Dendritic cell treated with granulocyte-macrophage colony-stimulating factor and Interleukin-4, amounts not matched to agents 40 ng/mL and 50 ng/mL, for 4 days (primary cell): Measurements from ENCODE around the gene TLR10.

Experiments used
- H3K27ac Mint-ChIP-seq: one replicate; pipeline ENCODE4 v1.8.0; 2022; ENCODE audit warnings: mild to moderate bottlenecking, mixed read lengths
- H3K27me3 Mint-ChIP-seq: one replicate; pipeline ENCODE4 v1.8.0; 2022; ENCODE audit warnings: mild to moderate bottlenecking, mixed read lengths
- H3K36me3 Mint-ChIP-seq: one replicate; pipeline ENCODE4 v1.8.0; 2022; ENCODE audit warnings: low read depth, mixed read lengths
- H3K4me1 Mint-ChIP-seq: one replicate; pipeline ENCODE4 v1.8.0; 2022; ENCODE audit warnings: low read depth, mixed read lengths
- H3K4me3 Mint-ChIP-seq: one replicate; pipeline ENCODE4 v1.8.0; 2022; ENCODE audit warnings: mild to moderate bottlenecking, moderate library complexity, mixed read lengths
- H3K9me3 Mint-ChIP-seq: one replicate; pipeline ENCODE4 v1.8.0; 2022; ENCODE audit warnings: mixed read lengths
- intact Hi-C: fragments of 100-400 bp; cut with micrococcal nuclease; formaldehyde crosslinking; loops from one replicate; pipeline ENCODE4 v1.15.0; 2022

TLR10 gene

DNA sequence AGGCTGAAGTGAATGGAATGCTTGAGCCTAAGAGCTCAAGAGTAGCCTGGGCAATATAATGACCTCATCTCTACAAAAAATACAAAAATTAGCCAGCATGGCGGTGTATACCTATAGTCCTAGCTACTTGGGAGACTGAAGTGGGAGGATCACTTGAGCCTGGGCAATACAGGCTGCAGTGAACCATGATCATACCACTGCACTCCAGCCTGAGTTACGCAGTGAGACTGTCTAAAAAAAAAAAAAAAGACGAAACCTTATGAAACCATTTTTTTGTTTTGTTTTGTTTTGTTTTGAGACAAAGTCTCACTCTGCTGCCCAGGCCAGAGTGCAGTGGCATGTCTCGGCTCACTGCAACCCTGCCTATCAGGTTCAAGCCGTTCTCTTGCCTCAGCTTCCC is 36.9 kb downstream of the TLR10 start:
- H3K4me1 Mint-ChIP-seq: peaks cover 41% of the 10 kb centered on the region
- H3K9me3 Mint-ChIP-seq: peaks cover 24% of the 10 kb centered on the region
- H3K36me3 Mint-ChIP-seq: peaks cover 34% of the 10 kb centered on the region
- H3K27me3 Mint-ChIP-seq: no peaks in the 10 kb centered on the region
- no peak overlapping the region for H3K4me3 Mint-ChIP-seq
- no peak overlapping the region for H3K27ac Mint-ChIP-seq
- intact Hi-C loops: no loop called here

DNA sequence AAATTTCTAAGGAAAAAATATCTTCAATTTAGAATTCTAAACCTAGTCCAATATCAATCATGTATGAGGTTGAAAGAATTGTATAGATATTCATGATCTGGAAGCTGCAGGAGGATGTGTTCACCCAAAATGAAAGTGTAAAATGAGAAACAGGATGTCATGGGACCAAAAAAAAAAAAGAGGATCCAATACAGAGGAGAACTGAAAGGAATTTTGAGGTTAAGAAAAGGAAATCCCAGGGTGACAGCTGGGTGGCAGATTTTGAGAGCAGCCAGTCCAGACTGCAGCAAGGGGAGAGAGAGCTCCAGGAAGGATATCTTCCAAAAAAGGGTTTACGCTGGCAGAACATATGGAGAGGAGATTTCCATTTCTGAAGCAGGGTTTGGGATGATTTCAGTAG is 38.9 kb downstream of the TLR10 start:
- intact Hi-C loops: no loop called here
- Mint-ChIP-seq H3K27ac (peak overlapping the region; percentile 81), H3K27me3 (no peaks in the 10 kb centered on the region), H3K36me3 (peaks cover 24% of the 10 kb centered on the region), H3K4me1 (peaks cover 38% of the 10 kb centered on the region), H3K9me3 (peaks cover 23% of the 10 kb centered on the region), H3K4me3 (peak overlapping the region; percentile 82)

DNA sequence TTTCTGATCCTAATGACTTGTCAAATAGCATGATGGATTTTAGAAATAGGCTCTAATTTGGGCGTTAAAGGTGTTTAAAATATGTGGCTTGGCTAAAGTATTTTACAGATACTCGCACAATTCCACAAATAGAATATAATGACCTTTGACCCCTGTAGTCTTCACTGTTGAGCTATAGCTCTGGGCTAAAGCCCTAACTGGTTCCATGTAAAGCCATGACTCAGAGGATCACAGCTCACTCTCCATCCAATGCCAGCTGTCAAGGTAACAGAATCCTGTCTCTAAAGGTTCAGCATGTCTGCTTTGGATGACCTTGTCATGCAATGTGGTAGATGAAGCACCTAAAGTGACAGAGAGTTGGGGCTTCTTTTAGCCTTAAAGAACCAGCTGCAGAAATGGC is 42.5 kb downstream of the TLR10 start:
- intact Hi-C loops: no loop called here
- Mint-ChIP-seq H3K4me3 (no peak overlapping the region), H3K27me3 (no peaks in the 10 kb centered on the region), H3K36me3 (no peaks in the 10 kb centered on the region), H3K9me3 (no peaks in the 10 kb centered on the region), H3K4me1 (peaks cover 40% of the 10 kb centered on the region), H3K27ac (no peak overlapping the region)

DNA sequence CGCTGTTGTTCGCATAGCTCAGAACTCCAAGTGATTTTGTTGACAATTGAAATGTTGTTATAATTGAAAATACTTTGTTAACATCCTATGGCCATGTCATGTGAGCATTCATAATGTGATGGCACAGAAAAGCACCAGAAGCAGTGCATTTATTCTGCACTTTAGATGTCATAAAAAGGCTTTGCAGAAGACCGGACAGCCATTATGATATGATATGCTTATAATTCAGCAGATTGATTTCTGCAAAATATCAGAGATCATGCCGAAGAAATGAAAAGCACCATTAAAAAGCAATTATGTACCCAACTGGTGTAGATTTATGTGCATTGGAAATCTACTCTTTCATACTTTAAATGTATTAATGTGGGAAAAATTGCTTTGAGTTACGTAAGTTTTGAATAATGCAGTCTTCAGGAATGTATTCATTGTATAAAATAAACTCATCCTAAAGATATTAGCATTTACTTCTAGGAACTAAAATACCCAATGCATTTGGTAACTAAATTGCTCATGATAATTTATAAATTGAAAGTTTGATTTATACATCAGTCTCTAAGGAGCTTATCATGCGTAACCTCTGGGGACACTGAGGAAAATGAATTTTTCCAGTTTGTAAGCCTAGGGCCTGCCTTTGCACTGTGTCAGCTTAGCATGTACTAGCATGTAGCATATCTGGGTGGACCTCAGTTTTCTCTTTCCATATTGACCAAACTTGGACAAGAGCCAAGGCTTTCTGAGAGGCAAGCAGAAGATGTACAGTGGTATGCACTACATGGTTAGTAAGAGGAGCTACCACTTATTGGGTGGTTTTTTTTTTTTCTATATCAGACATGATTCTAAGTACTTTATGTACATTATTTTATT is 43.6 kb downstream of the TLR10 start:
- no peak overlapping the region for H3K4me3 Mint-ChIP-seq
- intact Hi-C loops: no loop called here
- no peak overlapping the region for H3K27ac Mint-ChIP-seq
- no peaks in the 10 kb centered on the region for H3K27me3 Mint-ChIP-seq
- H3K4me1 Mint-ChIP-seq: peaks cover 50% of the 10 kb centered on the region
- H3K36me3 Mint-ChIP-seq: no peaks in the 10 kb centered on the region
- peaks cover under 1% of the 10 kb centered on the region for H3K9me3 Mint-ChIP-seq

DNA sequence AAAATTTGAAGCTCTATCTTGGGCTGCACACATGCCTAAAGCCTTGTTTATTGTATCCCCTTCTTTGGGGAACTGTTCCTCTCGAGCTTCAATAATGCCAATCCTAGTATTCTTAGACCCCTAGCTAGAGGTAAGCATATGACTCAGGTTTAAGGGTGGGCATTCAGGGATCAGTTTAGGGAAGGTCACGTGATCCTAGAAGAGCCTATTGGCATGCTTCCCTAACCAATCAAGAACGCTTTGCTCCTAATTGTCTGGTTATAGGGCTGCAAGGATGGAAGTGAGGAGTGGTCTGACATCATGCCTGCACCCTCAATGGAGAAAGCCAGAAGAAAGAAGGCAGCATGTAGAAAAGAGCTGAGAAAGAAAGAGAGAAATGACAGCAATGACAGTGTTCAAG is 46.9 kb downstream of the TLR10 start:
- Mint-ChIP-seq H3K9me3 (peaks cover 13% of the 10 kb centered on the region), H3K4me3 (no peak overlapping the region), H3K27ac (no peak overlapping the region), H3K36me3 (no peaks in the 10 kb centered on the region), H3K4me1 (peaks cover 38% of the 10 kb centered on the region), H3K27me3 (no peaks in the 10 kb centered on the region)
- intact Hi-C loops: no loop called here

DNA sequence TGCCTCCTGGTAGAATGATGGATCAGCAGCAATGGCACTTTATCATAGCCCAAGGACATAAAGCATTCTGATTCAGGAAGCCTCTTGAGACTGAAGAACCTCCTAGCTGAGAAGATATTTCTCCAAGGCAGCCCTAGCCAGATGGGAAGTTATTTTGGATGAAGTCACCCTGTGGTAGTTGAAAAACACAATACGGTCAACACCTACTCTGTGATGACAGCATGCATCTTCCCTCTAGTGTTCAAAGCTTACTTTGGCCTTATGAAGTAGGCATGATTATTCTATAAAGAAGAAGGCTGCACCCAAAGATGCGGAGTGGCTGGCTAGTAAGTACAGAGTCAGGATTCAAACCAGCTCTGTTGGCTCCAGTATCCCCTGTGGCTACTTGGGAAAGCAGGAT is 47.9 kb downstream of the TLR10 start:
- H3K4me1 Mint-ChIP-seq: peaks cover 42% of the 10 kb centered on the region
- intact Hi-C loops: loop anchor here (5.0 kb wide), 1 partner anchor 58 kb away; no protein-coding TSS in a partner anchor
- no peaks in the 10 kb centered on the region for H3K27me3 Mint-ChIP-seq
- H3K27ac Mint-ChIP-seq: peak overlapping the region; percentile 68
- H3K9me3 Mint-ChIP-seq: peaks cover 13% of the 10 kb centered on the region
- H3K36me3 Mint-ChIP-seq: no peaks in the 10 kb centered on the region
- no peak overlapping the region for H3K4me3 Mint-ChIP-seq

DNA sequence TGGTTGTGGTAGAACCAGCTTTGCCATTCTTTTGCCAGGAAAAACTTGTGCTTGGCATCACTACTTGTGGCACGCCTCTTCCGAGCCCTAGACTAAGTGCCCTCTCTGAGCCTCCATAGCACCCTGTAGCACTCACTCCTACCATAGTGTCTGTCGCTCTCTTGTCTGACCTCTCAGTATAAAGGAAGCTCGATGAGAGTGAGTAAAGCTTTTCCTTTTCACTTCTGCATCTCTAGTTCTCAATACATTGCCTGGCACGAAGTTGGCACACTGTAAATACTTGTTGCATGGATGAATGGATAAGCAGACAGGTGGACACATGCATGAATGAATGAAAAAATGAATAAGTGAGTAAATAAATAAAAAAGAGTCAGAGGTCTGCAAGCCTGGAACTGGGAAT is 48.3 kb downstream of the TLR10 start:
- H3K36me3 Mint-ChIP-seq: no peaks in the 10 kb centered on the region
- intact Hi-C loops: loop anchor here (5.0 kb wide), 1 partner anchor 57 kb away; no protein-coding TSS in a partner anchor
- H3K27me3 Mint-ChIP-seq: no peaks in the 10 kb centered on the region
- H3K27ac Mint-ChIP-seq: peak overlapping the region; percentile 68
- peaks cover 13% of the 10 kb centered on the region for H3K9me3 Mint-ChIP-seq
- peaks cover 42% of the 10 kb centered on the region for H3K4me1 Mint-ChIP-seq
- peak overlapping the region; percentile 18 for H3K4me3 Mint-ChIP-seq

DNA sequence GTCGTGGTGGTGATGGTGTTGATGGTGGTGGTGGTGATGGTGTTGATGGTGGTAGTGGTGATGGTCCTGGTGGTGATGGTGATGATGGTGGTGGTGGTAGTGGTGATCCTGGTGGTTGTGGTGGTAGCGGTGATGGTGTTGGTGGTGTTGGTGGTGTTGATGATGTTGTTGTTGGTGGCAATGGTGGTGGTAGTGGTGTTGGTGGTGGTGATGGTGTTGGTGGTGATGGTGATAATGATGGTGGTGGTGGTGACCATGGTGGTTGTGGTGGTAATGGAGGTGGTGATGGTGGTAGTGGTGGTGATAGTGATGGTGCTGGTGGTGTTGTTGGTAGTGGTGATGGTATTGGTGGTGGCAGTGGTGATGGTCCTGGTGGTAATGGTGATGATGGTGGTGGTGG is 49.1 kb downstream of the TLR10 start:
- H3K4me3 Mint-ChIP-seq: no peak overlapping the region
- H3K4me1 Mint-ChIP-seq: peaks cover 45% of the 10 kb centered on the region
- H3K36me3 Mint-ChIP-seq: no peaks in the 10 kb centered on the region
- no peak overlapping the region for H3K27ac Mint-ChIP-seq
- H3K27me3 Mint-ChIP-seq: no peaks in the 10 kb centered on the region
- peaks cover 13% of the 10 kb centered on the region for H3K9me3 Mint-ChIP-seq
- intact Hi-C loops: loop anchor here (5.0 kb wide), 1 partner anchor 56 kb away; no protein-coding TSS in a partner anchor

DNA sequence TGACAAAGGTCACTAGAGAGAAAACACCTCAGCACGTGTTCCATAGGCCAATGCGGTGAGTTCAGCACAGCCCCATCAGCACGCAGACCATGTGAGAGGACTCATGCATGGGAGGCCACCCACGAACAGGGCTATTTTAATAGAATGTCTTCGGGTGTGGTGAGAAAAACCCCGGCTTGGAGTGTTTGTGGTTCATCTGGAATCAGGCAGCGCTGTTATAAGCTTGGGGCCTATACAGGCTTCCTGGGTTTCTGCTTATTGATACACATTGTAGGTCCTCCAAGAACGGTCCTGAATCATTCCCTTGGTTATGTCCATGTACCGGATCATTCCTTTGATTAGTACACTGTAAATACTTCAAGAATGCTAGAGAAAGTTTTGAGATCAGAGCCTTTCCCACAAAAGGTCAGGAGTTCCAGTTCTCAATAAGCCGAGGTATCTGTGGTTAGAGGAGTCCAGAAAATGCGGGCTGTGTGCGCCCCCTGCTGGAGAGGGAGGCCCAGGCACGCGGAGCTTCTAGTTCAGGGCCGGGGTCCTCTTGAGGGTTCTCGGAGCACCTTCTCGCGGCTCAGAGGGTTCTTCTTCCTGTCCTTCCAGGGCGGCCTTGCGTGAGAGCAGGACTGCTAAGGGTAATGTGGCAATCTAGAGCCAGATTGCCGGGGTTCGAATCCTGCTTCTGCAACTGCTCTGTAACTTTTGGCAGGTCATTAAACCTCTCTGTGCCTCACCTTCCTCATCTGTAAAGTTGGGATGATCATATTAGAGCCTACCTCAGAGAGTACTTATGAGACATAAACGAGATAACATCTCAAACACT is 51.8 kb downstream of the TLR10 start:
- H3K27me3 Mint-ChIP-seq: no peaks in the 10 kb centered on the region
- peaks cover 42% of the 10 kb centered on the region for H3K4me1 Mint-ChIP-seq
- peak overlapping the region; percentile 39 for H3K27ac Mint-ChIP-seq
- H3K4me3 Mint-ChIP-seq: no peak overlapping the region
- intact Hi-C loops: loop anchor here (1.0 to 5.0 kb wide), 3 partner anchors 54 to 670 kb away; no protein-coding TSS in a partner anchor
- peaks cover 13% of the 10 kb centered on the region for H3K9me3 Mint-ChIP-seq
- no peaks in the 10 kb centered on the region for H3K36me3 Mint-ChIP-seq

DNA sequence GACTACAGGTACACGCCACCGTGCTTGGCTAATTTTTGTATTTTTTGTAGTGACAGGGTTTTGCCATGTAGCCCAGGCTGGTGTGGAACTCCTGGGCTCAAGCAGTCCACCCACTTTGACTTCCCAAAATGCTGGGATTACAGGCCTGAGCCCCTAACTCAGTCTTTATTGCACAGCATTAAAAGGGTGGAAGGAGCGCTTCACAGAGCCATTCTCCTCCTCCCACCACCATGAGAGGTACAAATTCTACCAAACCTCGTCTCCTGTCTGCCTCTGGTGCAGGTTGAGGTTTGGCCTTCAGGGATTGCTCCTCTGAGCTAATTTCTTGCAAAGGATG is 52.3 kb downstream of the TLR10 start:
- no peak overlapping the region for H3K27ac Mint-ChIP-seq
- H3K4me3 Mint-ChIP-seq: no peak overlapping the region
- peaks cover 37% of the 10 kb centered on the region for H3K4me1 Mint-ChIP-seq

DNA sequence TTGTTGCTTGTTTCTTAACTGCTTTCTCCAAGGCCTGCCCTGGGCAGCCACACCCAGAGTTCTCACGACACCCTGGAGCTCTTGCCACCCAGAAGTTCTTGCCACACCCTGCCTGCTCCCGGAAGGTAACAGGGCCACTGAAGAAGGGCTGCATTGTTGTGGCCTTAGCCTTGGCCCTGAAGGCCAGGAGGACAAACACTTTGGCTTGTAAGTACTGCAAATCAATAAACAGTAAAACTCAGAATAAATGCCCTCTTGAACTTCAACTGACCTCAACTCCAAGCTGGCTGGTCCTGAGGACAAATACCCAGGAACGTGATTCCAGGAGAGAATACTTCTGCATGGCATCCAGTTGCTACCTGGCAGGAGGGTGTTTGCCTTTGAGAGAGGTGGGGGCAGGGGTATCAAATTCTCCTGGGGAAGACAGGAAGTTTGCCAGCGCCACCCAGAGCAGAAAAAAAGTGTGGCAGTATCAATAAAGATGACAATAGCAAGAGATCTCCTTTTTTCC is 54.1 kb downstream of the TLR10 start:
- Mint-ChIP-seq H3K9me3 (peaks cover 8% of the 10 kb centered on the region), H3K36me3 (no peaks in the 10 kb centered on the region), H3K4me3 (no peak overlapping the region), H3K27ac (no peak overlapping the region), H3K27me3 (no peaks in the 10 kb centered on the region), H3K4me1 (peaks cover 28% of the 10 kb centered on the region)
- intact Hi-C loops: no loop called here

More for the DNA sequence above, 52.3 kb downstream of the TLR10 start:
- H3K27me3 Mint-ChIP-seq: no peaks in the 10 kb centered on the region
- H3K9me3 Mint-ChIP-seq: peaks cover 13% of the 10 kb centered on the region
- intact Hi-C loops: loop anchor here (5.0 kb wide), 1 partner anchor 53 kb away; no protein-coding TSS in a partner anchor
- H3K36me3 Mint-ChIP-seq: no peaks in the 10 kb centered on the region

DNA sequence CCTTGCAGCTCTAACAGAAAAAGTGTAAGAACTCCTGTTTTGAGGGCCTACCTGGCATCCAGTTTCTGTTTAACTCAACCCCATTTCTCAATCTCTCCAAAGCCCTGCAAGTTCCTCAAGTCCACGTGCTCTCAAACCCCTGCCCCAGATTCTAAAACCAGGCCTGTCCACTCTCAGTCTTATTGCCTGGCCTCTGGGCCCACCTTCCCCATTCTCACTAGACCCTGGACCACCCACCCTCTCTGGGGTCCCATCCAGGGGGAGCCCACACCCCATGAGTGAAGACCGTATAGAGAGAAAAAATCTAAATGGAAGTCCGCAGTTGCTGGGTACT is 58.3 kb downstream of the TLR10 start:
- no peak overlapping the region for H3K4me3 Mint-ChIP-seq
- intact Hi-C loops: no loop called here
- H3K4me1 Mint-ChIP-seq: peaks cover 19% of the 10 kb centered on the region
- no peak overlapping the region for H3K27ac Mint-ChIP-seq
- no peaks in the 10 kb centered on the region for H3K27me3 Mint-ChIP-seq
- H3K9me3 Mint-ChIP-seq: no peaks in the 10 kb centered on the region
- no peaks in the 10 kb centered on the region for H3K36me3 Mint-ChIP-seq

DNA sequence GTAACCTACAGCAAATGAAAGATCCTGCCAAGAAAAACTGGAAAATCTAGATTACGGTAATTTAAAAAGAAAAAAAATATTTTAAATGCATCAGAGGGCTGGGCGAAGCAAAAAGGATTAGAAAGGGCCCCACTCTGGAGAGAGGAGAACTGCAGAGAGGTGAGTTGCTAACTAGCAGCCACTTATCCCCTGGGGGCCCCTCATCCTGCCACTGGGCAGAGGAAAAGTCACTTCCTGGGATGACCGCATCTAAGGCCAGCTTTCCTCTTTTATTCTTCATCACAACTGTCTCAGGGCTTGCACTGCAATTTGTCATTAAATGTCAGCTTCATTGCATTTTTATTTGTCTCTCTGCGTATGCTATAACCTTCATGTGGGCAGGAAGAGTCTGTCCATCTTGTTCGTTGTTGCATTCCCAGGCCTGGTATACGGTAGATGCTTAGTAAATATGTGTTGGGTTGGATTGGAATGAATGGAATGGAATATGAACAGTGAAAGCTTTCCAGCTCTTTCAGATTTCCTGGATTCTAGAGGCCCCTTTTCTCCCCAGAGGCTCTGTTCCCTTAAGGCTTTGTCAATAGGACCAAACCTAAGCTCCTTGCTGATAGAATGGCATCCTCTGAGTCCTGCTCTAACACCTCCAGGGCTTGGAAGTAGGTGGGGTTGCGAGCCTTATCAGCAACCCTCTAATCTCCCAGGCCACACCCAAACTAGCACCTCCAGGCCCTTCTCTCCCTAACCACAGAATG is 58.9 kb downstream of the TLR10 start:
- H3K36me3 Mint-ChIP-seq: no peaks in the 10 kb centered on the region
- intact Hi-C loops: no loop called here
- no peak overlapping the region for H3K27ac Mint-ChIP-seq
- no peaks in the 10 kb centered on the region for H3K9me3 Mint-ChIP-seq
- H3K27me3 Mint-ChIP-seq: no peaks in the 10 kb centered on the region
- peaks cover 18% of the 10 kb centered on the region for H3K4me1 Mint-ChIP-seq
- no peak overlapping the region for H3K4me3 Mint-ChIP-seq
